Measurements from ENCODE around the gene CELF4.

Gene CELF4

DNA sequence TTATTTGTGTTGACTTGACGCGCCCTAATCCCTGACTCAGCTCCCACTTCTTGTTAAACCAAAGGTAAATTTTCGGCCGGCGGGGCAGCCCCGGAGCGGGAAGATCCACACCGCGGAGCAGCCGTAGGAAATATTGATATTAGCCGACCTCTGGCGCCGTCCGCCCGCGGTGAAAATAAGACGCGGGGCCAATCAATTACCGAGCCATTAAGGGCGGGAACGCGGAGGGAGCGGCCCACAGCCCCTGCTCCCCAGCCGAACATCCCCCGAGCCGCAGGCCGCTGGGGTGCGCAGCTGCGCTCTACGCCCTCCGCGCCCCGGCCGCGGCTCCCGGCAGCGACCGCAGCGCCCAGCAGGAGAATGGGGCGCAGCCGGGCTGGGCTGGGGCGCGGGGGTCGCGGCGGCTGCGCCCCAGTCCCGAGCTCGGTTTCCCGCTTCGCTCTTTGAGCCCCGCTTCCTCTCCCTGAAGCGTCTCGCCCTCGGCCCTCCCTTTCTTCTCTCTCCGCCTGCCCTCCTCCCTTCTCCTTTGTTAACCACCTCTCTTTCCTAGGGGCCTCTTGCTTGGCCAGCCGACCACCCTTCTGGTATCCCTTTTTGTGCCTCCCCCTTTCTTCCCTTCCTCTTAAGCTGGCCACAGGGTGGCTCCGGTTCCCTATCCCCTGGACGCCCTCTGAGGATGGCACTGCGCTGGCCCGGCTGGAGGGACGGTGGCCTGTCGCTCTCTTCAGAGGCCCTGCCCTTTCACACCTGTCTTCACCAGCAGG, 40.9 kb downstream of the CELF4 start:
- TF ChIP-seq, protein P1, sequence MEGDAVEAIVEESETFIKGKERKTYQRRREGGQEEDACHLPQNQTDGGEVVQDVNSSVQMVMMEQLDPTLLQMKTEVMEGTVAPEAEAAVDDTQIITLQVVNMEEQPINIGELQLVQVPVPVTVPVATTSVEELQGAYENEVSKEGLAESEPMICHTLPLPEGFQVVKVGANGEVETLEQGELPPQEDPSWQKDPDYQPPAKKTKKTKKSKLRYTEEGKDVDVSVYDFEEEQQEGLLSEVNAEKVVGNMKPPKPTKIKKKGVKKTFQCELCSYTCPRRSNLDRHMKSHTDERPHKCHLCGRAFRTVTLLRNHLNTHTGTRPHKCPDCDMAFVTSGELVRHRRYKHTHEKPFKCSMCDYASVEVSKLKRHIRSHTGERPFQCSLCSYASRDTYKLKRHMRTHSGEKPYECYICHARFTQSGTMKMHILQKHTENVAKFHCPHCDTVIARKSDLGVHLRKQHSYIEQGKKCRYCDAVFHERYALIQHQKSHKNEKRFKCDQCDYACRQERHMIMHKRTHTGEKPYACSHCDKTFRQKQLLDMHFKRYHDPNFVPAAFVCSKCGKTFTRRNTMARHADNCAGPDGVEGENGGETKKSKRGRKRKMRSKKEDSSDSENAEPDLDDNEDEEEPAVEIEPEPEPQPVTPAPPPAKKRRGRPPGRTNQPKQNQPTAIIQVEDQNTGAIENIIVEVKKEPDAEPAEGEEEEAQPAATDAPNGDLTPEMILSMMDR (conservative IDR thresholded peaks at IDR 0.05; ENCODE audit: control insufficient read depth, insufficient read depth, low read depth, low read length): no peak
- DNase-seq (ENCODE audit: low read depth): no peak
- H3K4me3 ChIP-seq (ENCODE audit: control insufficient read depth, low read depth, low read length): no peak overlapping the region

DNA sequence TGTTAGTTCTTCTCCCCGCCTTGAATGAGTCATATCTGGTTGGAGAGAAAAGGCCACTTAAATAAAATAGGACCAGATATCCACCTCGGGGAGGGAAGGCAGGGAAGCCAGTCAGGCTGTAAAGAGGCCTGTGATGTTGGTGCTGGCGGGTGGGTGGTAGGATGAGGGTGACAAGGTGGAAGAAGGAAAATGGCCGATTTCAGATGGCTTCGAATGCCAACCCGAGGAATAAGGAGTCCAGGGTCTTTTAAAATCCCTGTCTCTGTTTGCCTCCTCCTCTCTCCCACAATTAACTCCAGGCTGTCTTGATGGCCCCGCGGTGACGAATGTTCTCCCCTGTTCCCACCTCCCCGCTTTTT, 41.5 kb downstream of the CELF4 start:
- TF ChIP-seq, protein P1 (conservative IDR thresholded peaks at IDR 0.05; ENCODE audit: control insufficient read depth, insufficient read depth, low read depth, low read length): no peak

DNA sequence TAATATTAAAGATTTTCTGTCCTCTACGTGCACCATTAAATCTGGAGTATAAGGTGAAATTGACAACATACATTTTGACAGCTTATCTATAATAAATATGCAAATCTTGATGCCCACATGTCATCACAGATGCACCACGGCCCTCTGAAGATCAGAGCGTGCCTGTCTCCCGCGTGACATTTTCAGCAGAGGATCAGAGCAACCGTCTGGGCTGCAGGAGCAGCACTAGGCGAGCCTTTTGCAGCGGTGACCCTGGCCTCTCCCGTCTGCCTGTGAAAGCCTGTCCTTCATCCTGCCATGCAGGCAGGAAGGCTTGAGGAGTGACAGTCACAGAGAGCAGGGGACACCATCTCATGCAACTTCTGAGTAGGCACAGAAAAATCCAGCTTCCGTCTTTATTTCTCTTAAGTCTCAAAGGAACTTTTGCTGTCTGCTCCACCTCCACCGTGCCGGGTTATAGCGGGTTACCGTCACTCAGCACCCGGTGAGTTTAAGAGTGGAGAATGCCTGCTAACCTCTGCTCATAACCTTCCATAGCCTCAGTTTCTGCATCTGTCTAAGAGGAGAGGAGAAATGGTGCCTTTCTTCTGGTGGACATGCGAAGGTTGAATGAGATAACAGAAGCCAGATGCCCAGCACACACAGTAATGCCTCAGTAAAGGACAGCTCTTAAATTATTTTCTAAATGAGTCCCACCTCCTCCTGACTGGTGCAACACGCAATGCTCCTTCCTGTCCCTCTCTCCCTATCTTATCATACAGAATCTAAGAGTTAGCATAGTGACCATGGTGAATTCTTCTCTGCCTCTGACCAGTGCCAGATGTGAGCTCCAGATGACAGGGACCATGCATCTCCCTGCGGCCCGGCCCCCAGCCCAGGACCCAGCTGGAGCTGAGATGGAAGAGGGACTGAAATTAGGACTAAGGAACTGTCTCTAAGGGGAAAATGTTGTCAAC, 43.8 kb downstream of the CELF4 start:
- TF ChIP-seq, protein P1 (conservative IDR thresholded peaks at IDR 0.05; ENCODE audit: control insufficient read depth, insufficient read depth, low read depth, low read length): no peak

More for the DNA sequence above, 41.5 kb downstream of the CELF4 start:
- no peak overlapping the region for H3K4me3 ChIP-seq (ENCODE audit: control insufficient read depth, low read depth, low read length)
- no peak for DNase-seq (ENCODE audit: low read depth)

DNA sequence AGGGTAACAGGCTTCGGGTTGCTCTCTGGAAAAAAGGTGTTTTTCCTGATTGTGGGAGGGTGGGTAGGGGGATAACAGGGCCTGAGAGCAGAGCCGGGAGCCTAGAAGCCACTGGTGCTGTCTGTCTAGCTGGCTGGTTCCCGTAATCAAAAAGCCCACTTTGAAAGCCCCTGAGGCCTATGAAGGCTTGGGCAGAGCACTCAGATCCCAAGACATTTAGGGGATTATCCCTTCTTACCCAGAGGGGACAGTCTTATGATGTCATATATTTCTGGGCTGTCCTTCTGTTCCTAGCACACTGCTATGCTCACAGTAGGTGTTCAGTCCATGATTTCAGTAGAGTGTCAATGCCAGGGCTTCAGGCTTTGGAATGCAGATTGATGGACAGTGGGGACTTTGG, 45.1 kb downstream of the CELF4 start:
- TF ChIP-seq, protein P1 (conservative IDR thresholded peaks at IDR 0.05; ENCODE audit: control insufficient read depth, insufficient read depth, low read depth, low read length): no peak
- H3K4me3 ChIP-seq (ENCODE audit: control insufficient read depth, low read depth, low read length): no peak overlapping the region
- no peak for DNase-seq (ENCODE audit: low read depth)

More for the DNA sequence above, 43.8 kb downstream of the CELF4 start:
- H3K4me3 ChIP-seq (ENCODE audit: control insufficient read depth, low read depth, low read length): no peak overlapping the region
- DNase-seq (ENCODE audit: low read depth): no peak

DNA sequence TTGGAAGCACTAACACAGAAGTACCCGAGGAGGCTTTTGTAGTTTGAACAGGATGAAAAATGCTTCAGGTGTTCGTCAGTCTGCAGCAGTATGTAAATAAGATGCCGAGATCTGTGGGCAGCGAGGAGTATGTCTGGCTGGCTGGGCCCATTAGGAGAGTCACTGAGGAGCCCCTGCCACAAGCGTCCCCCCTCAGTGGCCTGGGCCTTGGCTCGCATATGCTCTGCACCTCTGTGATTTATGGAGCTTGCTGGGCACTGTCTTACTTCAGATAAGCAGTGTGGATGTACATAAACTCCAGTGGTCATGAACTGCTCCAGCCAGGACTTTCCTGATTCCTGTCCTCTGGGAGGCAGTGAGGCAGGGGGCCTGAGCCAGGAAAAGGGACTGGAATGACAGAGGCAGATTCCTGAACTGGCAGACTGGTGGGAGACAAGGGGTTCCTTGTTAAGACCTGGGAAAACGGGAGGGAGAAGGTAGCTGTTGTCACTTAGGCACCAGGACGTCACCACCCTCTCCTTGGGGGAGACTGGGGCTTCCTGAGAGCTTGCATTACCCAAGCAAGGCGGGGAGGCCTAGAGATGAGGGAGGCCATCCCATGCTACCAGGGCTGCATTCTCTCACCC, 46.0 kb downstream of the CELF4 start:
- TF ChIP-seq, protein P1 (conservative IDR thresholded peaks at IDR 0.05; ENCODE audit: control insufficient read depth, insufficient read depth, low read depth, low read length): no peak
- DNase-seq (ENCODE audit: low read depth): no peak
- no peak overlapping the region for H3K4me3 ChIP-seq (ENCODE audit: control insufficient read depth, low read depth, low read length)

DNA sequence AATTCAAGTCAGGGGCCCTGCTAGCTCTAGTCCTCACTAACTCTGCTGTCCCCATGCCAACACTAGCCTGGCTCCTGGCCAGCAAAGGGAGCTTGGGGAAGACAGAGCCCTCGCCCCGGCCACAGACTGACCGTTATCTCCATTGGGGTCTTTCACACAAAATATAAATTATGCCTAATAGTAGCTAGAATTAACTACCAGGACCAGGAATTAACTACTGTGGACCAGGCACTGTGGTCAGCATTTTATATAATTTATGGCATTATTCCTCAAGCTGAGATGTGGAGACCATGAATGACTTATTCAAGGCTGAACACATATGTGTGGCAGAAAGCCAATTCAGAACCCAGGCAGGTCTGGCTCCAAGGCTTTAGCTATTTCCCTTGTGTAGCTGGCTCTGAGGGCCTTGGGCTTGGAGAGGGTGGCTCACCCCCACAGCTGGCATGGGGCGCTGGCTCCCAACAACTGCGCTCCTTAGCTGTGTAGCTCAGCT, 49.2 kb downstream of the CELF4 start:
- no peak for DNase-seq (ENCODE audit: low read depth)
- H3K4me3 ChIP-seq (ENCODE audit: control insufficient read depth, low read depth, low read length): no peak overlapping the region
- TF ChIP-seq, protein P1 (conservative IDR thresholded peaks at IDR 0.05; ENCODE audit: control insufficient read depth, insufficient read depth, low read depth, low read length): no peak

Data from fibroblast of mammary gland (primary cell).